Loucy (cell line): ENCODE results near the gene CDR2.

ENCODE experiments used
- H2AFZ ChIP-seq: fragments of 200-600 bp; sonication (generic); 2 replicates; pipeline ENCODE4 v1.6.0; 2016; ENCODE audit warnings: antibody characterized with exemption, mild to moderate bottlenecking, low read length, moderate library complexity
- H3F3A ChIP-seq: fragments of 200-600 bp; 2 replicates; pipeline ENCODE4 v1.6.0; 2016; ENCODE audit warnings: antibody characterized with exemption, low read depth, mild to moderate bottlenecking
- H3K27me3 ChIP-seq: fragments of 200-600 bp; sonication (generic); 2 replicates; pipeline ENCODE4 v1.6.1; 2014; ENCODE audit warnings: low read length, mild to moderate bottlenecking; ENCODE audit not compliant: insufficient read depth, poor library complexity, severe bottlenecking
- H3K36me3 ChIP-seq: fragments of 200-600 bp; sonication (generic); 2 replicates; pipeline ENCODE4 v1.6.1; 2016; ENCODE audit warnings: low read length; ENCODE audit not compliant: insufficient read depth
- H3K4me1 ChIP-seq: fragments of 200-600 bp; sonication (generic); 2 replicates; pipeline ENCODE4 v1.5.1; 2014; ENCODE audit warnings: low read length, mild to moderate bottlenecking; ENCODE audit not compliant: insufficient read depth, poor library complexity, severe bottlenecking
- H3K4me2 ChIP-seq: fragments of 200-600 bp; sonication (generic); 2 replicates; pipeline ENCODE4 v1.6.0; 2014; ENCODE audit warnings: antibody characterized with exemption, low read length, low read depth, mild to moderate bottlenecking; ENCODE audit not compliant: poor library complexity, severe bottlenecking
- H3K4me3 ChIP-seq: fragments of 200-600 bp; sonication (generic); 2 replicates; pipeline ENCODE4 v1.5.1; 2014; ENCODE audit warnings: low read length, mild to moderate bottlenecking, mixed read lengths; ENCODE audit not compliant: poor library complexity, severe bottlenecking
- H3K79me2 ChIP-seq: fragments of 200-600 bp; sonication (generic); 2 replicates; pipeline ENCODE4 v1.6.1; 2014; ENCODE audit warnings: low read length; ENCODE audit not compliant: insufficient read depth
- H3K9ac ChIP-seq: fragments of 200-600 bp; sonication (generic); 2 replicates; pipeline ENCODE4 v1.6.0; 2014; ENCODE audit warnings: mild to moderate bottlenecking, low read depth, low read length, moderate library complexity; ENCODE audit not compliant: poor library complexity, severe bottlenecking
- H3K9me2 ChIP-seq: fragments of 200-600 bp; sonication (generic); replicated peaks from 2 replicates; pipeline ENCODE4 v1.6.1; 2016; ENCODE audit warnings: low read depth, low read length, mixed read lengths
- H3K9me3 ChIP-seq: fragments of 200-600 bp; sonication (generic); 2 replicates; pipeline ENCODE4 v1.6.1; 2014; ENCODE audit warnings: mild to moderate bottlenecking, antibody characterized with exemption, low read length, low read depth; ENCODE audit not compliant: insufficient read depth
- H4K20me1 ChIP-seq: fragments of 200-600 bp; sonication (generic); 2 replicates; pipeline ENCODE4 v1.6.0; 2014; ENCODE audit warnings: antibody characterized with exemption, low read length, mild to moderate bottlenecking; ENCODE audit not compliant: insufficient read depth, poor library complexity, severe bottlenecking
- EZH2phosphoT487 ChIP-seq: fragments of 200-600 bp; IDR thresholded peaks from 2 replicates; pipeline ENCODE4 v1.6.1; 2018; ENCODE audit warnings: antibody characterized with exemption, mild to moderate bottlenecking, moderate library complexity, borderline replicate concordance
- TF ChIP-seq, protein P1 (sequence below): fragments of 200-600 bp; sonication (generic); conservative IDR thresholded peaks from 2 replicates; pipeline ENCODE4 v1.5.1; 2014; ENCODE audit warnings: mild to moderate bottlenecking, antibody characterized with exemption, low read length

The CDR2 gene

DNA sequence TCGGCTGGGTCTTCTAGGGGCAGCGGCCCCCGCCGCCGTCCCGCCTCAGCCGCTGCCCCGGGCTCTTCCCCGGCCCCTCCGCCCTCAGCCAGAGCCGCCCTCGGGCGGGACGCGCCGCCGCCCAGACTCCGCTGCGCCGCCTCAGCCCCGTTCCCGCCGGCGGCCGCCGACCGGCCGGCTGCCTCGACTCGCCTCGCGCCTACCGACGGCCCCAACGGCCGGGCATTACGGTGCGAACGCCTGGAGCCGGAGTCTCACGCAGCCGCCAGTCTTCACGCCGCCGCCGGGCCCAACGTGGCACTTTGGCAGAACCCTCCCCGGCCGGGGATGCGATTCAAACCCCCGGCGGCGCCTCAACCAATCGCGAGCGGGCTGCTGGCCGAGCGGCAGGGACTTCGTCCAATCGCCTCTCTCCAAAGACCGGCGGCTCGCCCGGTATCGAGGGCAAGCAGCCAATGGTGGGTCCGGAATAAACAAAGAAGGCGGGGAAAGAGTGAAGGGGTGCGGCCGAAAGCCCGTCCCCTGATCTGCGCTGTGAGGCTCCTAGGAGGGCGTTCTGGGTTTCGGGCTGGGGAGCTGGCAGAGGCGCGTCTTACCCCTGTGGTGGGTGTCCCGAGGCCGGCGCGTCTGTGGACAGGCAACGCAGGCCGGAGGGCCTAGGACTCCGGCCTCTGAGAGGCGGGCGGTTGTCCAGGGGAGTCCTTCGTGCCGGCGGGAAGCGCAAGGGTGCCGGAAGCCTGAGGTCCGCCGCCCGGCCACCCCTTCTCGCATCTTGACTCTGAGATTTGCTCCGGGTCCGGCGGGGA lies at the start of gene CDR2:
Gene CDR2, minus strand, starts transcription at position 309 of the 806 bp plus-strand sequence. CDS start 310 bp downstream, outside the sequence.
- Histone ChIP-seq H3K79me2 (peaks cover 46% of the 10 kb centered on the region), H3K4me3 (peak within 1 kb of the TSS; percentile 92), H3K27me3 (no peaks in the 10 kb centered on the region), H4K20me1 (peaks cover 20% of the 10 kb centered on the region), H3K4me1 (peaks cover 41% of the 10 kb centered on the region), H3K9me2 (no peaks in the 10 kb centered on the region), H3F3A (no peaks in the 10 kb centered on the region), H3K36me3 (no peaks in the 10 kb centered on the region), H3K9ac (peak within 1 kb of the TSS; percentile 89), H2AFZ (peak within 1 kb of the TSS; percentile 97), H3K4me2 (peak within 1 kb of the TSS; percentile 84), H3K9me3 (no peaks in the 10 kb centered on the region)
- no peak for TF ChIP-seq EZH2phosphoT487
- TF ChIP-seq, protein P1, sequence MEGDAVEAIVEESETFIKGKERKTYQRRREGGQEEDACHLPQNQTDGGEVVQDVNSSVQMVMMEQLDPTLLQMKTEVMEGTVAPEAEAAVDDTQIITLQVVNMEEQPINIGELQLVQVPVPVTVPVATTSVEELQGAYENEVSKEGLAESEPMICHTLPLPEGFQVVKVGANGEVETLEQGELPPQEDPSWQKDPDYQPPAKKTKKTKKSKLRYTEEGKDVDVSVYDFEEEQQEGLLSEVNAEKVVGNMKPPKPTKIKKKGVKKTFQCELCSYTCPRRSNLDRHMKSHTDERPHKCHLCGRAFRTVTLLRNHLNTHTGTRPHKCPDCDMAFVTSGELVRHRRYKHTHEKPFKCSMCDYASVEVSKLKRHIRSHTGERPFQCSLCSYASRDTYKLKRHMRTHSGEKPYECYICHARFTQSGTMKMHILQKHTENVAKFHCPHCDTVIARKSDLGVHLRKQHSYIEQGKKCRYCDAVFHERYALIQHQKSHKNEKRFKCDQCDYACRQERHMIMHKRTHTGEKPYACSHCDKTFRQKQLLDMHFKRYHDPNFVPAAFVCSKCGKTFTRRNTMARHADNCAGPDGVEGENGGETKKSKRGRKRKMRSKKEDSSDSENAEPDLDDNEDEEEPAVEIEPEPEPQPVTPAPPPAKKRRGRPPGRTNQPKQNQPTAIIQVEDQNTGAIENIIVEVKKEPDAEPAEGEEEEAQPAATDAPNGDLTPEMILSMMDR: no peak

DNA sequence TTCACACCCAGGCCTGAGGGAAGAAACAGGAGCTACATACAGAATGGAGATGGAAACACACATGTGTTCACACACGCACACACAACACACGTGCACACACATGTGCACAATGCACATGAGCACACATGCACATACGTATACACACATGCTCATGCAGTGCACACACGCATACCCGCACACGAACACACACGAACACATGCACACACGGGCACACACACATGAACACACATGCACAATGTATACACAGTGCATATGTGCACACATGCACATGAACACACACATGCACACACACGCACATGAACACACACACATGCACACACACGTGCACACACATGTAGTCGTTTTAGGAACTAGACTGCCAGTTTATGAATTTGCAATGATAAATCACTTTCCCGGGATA lies 49.3 kb upstream of the CDR2 start:
- no peaks in the 10 kb centered on the region for H3K4me1 ChIP-seq
- H3K9me3 ChIP-seq: no peaks in the 10 kb centered on the region

DNA sequence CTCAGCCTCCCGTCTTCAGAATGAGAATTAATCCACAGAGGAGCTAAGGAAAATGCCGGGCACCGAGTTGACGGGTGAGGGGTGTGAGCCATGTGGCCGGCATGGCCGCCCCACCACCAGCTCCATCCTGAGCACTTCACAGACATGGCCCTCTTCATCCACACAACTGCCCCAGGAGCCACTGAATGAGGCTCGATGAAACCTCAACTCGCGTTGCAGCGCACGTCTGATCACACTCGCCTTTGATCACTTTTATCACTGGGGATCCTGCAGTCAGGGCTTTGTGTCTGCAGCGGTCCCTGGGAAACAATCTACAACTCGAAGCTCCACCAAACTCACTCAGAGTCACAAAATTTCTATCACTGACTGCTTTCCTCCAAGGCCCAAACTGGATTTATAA lies 46.7 kb upstream of the CDR2 start:
- Histone ChIP-seq H3K79me2 (no peaks in the 10 kb centered on the region), H3K4me2 (no peak overlapping the region), H3F3A (no peaks in the 10 kb centered on the region), H3K9me3 (no peaks in the 10 kb centered on the region), H3K27me3 (no peaks in the 10 kb centered on the region), H3K36me3 (peaks cover 6% of the 10 kb centered on the region; the same call in 1 of the 2 replicates), H3K9ac (no peak overlapping the region), H2AFZ (no peak overlapping the region), H3K4me1 (no peaks in the 10 kb centered on the region), H4K20me1 (no peaks in the 10 kb centered on the region), H3K4me3 (no peak overlapping the region), H3K9me2 (no peaks in the 10 kb centered on the region)
- no peak for TF ChIP-seq EZH2phosphoT487
- TF ChIP-seq, protein P1: no peak

More for the DNA sequence above, 49.3 kb upstream of the CDR2 start:
- Histone ChIP-seq H3K9ac (no peak overlapping the region), H3K27me3 (no peaks in the 10 kb centered on the region), H3K9me2 (no peaks in the 10 kb centered on the region), H3F3A (no peaks in the 10 kb centered on the region), H3K36me3 (peaks cover 20% of the 10 kb centered on the region; the same call in 1 of the 2 replicates), H3K4me2 (no peak overlapping the region), H3K4me3 (no peak overlapping the region), H3K79me2 (no peaks in the 10 kb centered on the region), H4K20me1 (no peaks in the 10 kb centered on the region), H2AFZ (no peak overlapping the region)
- TF ChIP-seq, protein P1: no peak
- TF ChIP-seq EZH2phosphoT487: no peak
